ENCODE results near the gene DHX9.

Gene DHX9

GRCh38 chr1:182839209-182840066 is at the start of gene DHX9:
TSS of gene DHX9 (plus strand) at chr1:182839347. CDS start at chr1:182842567, 3,220 bp downstream.
- peak; percentile 62 for DNase-seq (ENCODE audit: low read depth)

GRCh38 chr1:182791281-182792179 is 47.6 kb upstream of the DHX9 start:
- DNase-seq (ENCODE audit: low read depth) = no peak

DNA sequence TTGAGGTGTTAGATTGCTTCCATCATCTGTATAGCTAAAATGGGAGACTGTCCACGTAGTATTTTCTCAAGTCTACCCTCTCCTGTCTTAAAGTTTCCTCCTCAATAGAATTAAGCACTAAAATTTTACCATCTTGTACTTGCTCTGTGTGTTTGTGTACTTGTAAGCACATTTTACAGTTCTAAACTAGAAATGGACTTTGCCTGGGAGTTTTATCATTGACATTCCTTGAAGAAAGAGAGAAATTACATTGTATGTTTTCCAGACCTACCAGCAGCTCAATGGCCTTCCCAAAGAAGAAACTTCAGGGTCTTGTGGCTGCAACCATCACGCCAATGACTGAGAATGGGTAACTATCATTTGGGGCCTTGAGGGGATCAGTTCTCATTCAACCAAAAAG is 45.1 kb upstream of the DHX9 start:
- no peak for DNase-seq (ENCODE audit: low read depth)

- no peak for DNase-seq (ENCODE audit: low read depth)
Measured at GRCh38 chr1:182794676-182795201, 44.4 kb upstream of the DHX9 start.

DNA sequence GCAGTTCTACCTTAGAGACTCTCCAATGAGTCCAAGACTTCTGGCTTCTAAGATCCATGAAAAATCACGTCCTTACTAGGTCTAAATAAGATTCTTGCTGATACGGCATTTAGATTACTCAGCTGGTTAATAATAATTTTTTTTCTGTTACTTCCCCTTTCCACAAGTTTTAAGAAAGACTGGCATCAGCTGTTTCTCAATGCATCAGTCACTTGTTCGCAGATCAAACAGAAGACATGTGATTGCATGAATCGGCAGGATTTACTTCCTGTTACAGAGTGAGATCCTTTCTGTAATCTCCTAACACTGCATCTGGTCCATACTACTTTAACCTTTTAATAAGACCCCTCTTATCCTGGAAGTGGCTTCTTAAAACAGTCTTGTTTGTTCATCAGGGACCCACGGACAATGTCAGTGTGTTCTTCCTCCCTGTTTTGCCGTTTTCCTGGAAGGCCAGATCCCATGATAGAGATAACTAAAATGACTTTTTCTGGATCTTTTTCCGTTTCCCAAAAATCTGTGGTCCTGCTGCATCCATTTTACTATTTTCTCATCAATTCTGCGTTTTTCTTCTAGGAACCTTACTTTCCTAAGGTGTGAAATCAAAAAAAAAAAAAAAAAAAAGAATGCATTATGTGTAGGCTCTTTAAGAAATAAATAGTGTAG is 43.5 kb upstream of the DHX9 start:
- no peak for DNase-seq (ENCODE audit: low read depth)

GRCh38 chr1:182802006-182802803 is 36.9 kb upstream of the DHX9 start:
- no peak for DNase-seq (ENCODE audit: low read depth)

- no peak for DNase-seq (ENCODE audit: low read depth)
Measured at GRCh38 chr1:182803846-182804245, 35.3 kb upstream of the DHX9 start.

DNA sequence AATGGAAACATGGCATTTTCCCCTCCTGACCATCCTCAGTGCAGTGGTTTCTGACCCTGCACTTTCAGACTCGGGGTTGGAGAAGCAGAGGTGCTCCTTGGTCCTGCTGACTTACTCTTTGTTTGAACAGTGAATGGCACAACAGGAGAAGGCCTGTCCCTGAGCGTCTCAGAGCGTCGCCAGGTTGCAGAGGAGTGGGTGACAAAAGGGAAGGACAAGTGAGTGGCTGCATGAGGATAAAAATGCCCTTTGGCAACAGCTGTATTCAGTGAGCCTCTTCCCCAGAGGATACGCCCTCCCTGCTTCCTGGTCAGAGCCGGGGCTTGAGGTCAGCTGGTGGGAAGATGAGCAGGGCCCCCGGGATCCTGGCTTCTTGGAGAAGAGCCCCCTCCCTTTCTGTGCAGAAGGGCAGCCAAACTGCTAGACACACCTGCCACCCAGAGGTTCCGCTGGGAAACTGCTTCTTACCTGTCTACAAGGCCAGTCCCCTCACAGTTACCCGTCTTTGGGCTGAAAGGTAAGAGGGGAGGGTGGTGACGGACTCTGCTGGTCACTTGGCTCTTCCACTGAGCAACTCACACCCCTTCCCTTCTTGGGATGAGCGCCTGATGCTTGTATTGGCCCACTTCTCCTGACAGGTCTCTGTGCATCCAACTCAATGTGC is 33.0 kb upstream of the DHX9 start:
- DNase-seq (ENCODE audit: low read depth) = no peak

- no peak for DNase-seq (ENCODE audit: low read depth)
Measured at GRCh38 chr1:182807907-182808306, 31.2 kb upstream of the DHX9 start.

GRCh38 chr1:182809414-182809957 is 29.7 kb upstream of the DHX9 start:
- DNase-seq (ENCODE audit: low read depth) = no peak

DNA sequence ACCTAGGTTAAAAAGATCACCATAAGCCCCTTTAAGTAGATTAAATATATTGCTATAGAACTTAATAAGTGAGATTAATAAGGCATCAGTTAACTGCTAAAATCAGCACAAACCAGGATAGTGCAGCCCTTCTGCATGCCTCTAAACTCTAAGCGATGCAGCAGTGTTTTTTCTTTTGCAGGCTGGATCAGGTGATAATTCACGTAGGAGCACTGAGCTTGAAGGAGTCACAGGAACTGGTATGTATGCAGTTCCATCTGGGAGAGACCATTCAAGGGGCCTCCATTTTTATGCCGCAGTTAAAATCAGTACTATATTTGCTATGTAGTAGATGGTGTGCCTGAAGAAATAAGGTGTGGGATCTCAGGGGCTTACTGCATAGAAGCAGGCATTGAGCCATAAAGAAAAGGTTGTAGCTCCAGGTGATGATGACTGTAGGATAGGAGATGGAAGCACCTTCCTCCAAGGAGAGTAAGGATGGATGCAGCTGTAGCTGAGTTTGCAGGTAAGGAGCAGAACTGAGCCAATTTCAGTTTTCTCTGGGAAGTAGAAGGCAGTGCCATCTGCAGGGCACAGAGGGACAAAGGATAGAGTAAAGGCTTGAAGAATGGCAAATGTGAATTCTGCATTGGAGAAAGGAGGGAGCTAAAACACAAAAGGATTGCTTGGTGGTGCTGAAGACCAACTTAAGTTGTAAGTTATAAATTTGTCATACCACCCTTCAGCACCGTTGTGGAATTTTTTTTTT is 27.0 kb upstream of the DHX9 start:
- DNase-seq (ENCODE audit: low read depth) = no peak

GRCh38 chr1:182816863-182817262 is 22.3 kb upstream of the DHX9 start:
- DNase-seq (ENCODE audit: low read depth) = no peak

- DNase-seq (ENCODE audit: low read depth) = no peak
Measured at GRCh38 chr1:182817802-182818201, 21.3 kb upstream of the DHX9 start.

- no peak for DNase-seq (ENCODE audit: low read depth)
Measured at GRCh38 chr1:182823220-182823619, 15.9 kb upstream of the DHX9 start.

- no peak for DNase-seq (ENCODE audit: low read depth)
Measured at GRCh38 chr1:182826892-182827291, 12.3 kb upstream of the DHX9 start.

GRCh38 chr1:182829285-182829932 is 9.7 kb upstream of the DHX9 start:
- no peak for DNase-seq (ENCODE audit: low read depth)

GRCh38 chr1:182833271-182833670 is 5.9 kb upstream of the DHX9 start:
- DNase-seq (ENCODE audit: low read depth) = peak; percentile 14

DNA sequence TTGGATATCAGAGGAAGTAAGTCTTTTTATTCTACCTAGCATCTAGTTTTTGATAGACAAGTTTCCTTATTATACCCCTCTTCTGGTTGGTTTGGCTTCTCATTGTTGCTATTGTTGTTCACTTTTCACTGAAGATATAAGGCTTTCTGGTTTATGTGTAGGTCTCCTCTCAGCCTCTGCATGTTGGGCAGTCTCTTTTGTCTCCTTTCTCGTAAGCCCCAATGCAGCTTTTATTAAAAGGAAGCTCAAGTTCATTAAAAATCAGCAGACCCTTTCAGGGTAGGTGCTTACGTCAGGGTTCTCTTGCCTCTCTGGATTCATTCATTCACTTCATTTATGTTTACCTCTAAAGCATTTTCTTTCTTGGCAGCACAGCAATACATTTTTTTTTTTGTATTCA is 4.8 kb upstream of the DHX9 start:
- DNase-seq (ENCODE audit: low read depth) = no peak

GRCh38 chr1:182835806-182836205 is 3.3 kb upstream of the DHX9 start:
- no peak for DNase-seq (ENCODE audit: low read depth)

All from HS-5 (cell line).